Kidney (tissue), 14 donors: Measurements from ENCODE around the gene CPEB4. TPM values are rescaled to one million over a fixed set of nuclear protein-coding genes. Genes with fewer than 3 reads are reported as not detected.

Experiments used
- DNase-seq, 5 donors: peaks; one replicate each; pipeline ENCODE4 v3.0.0-alpha.2; 2013 to 2020
- FAIRE-seq: peaks from 2 replicates; lab custom pipeline; 2012; peaks lifted over from hg19 to GRCh38; lab: Jason Lieb, UNC
- H3K27ac ChIP-seq, 2 donors: one replicate each; pipeline ENCODE4 v1.7.0; 2013; ENCODE audit warnings: low read depth in 2 of 2, low read length in 2 of 2, inconsistent platforms in 1 of 2
- H3K27me3 ChIP-seq: one replicate; pipeline ENCODE4 v1.7.1; 2013; ENCODE audit warnings: low read length, inconsistent platforms; ENCODE audit not compliant: control insufficient read depth, insufficient read depth
- H3K36me3 ChIP-seq, 3 donors: one replicate each; pipeline versions ENCODE4 v1.7.0 to v1.7.1; 2013; ENCODE audit warnings: low read length in 3 of 3, control low read depth in 1 of 3, inconsistent platforms in 1 of 3; ENCODE audit not compliant: insufficient read depth in 3 of 3, control insufficient read depth in 2 of 3
- H3K4me1 ChIP-seq, 3 donors: one replicate each; pipeline versions ENCODE4 v1.7.0 to v1.7.1; 2013; ENCODE audit warnings: low read length in 3 of 3, inconsistent platforms in 1 of 3, low read depth in 1 of 3; ENCODE audit not compliant: control insufficient read depth in 2 of 3, insufficient read depth in 2 of 3
- H3K4me3 ChIP-seq, 3 donors: one replicate each; pipeline versions ENCODE4 v1.7.0 to v1.8.1; 2013; ENCODE audit warnings: low read length in 3 of 3, control low read depth in 1 of 3, inconsistent platforms in 1 of 3
- H3K9ac ChIP-seq, 3 donors: one replicate each; pipeline versions ENCODE4 v1.7.0 to v1.7.1; 2013; ENCODE audit warnings: low read length in 3 of 3, control low read depth in 1 of 3, inconsistent platforms in 1 of 3
- H3K9me3 ChIP-seq, 3 donors: one replicate each; pipeline versions ENCODE4 v1.7.0 to v1.7.1; 2013; ENCODE audit warnings: low read length in 3 of 3, control low read depth in 1 of 3, inconsistent platforms in 1 of 3; ENCODE audit not compliant: control insufficient read depth in 2 of 3, insufficient read depth in 1 of 3
- intact Hi-C: fragments of 100-400 bp; cut with DNase I; formaldehyde crosslinking; loops from one replicate; pipeline ENCODE4 v1.11.1; 2022
- polyA plus RNA-seq: library from polyadenylated mRNA; stranded (reverse); fragments of 350-450 nt; fragmentation: Illumina TruSeq; extraction: RNeasy Lipid Tissue Mini Kit (QIAGEN cat#74804); gene quantifications from one replicate; pipeline ENCODE4 v1.2.3, GENCODE V29; 2014; ENCODE audit warnings: low read depth, low replicate concordance; ENCODE audit not compliant: insufficient read depth
- total RNA-seq: library from RNA; stranded (reverse); fragmentation: NEBNext Ultra II Directional; extraction: Animal tissue kit (Norgen Biotek cat#: 25700); gene quantifications from one replicate; pipeline ENCODE4 v1.2.1, GENCODE V29; 2021
- TF ChIP-seq, protein P1 (sequence below): IDR thresholded peaks from 3 replicates; pipeline ENCODE4 v1.5.1; 2012; ENCODE audit warnings: mild to moderate bottlenecking, moderate library complexity, borderline replicate concordance; ENCODE audit not compliant: insufficient read depth; ENCODE audit errors: extremely low read depth
- donor health status: control.
- donor health status: control.
- donor health status: control.
- donor health status: control.
- donor health status: control.
- donor health status: DM: yes; HTN: yes; CAD: no.
- donor health status: Normal renal cell carcinoma (clear cell type).

CPEB4 gene
- total and polyA plus RNA-seq, 2 donors from 2014 or later = 9.5 to 73.0 TPM

DNA sequence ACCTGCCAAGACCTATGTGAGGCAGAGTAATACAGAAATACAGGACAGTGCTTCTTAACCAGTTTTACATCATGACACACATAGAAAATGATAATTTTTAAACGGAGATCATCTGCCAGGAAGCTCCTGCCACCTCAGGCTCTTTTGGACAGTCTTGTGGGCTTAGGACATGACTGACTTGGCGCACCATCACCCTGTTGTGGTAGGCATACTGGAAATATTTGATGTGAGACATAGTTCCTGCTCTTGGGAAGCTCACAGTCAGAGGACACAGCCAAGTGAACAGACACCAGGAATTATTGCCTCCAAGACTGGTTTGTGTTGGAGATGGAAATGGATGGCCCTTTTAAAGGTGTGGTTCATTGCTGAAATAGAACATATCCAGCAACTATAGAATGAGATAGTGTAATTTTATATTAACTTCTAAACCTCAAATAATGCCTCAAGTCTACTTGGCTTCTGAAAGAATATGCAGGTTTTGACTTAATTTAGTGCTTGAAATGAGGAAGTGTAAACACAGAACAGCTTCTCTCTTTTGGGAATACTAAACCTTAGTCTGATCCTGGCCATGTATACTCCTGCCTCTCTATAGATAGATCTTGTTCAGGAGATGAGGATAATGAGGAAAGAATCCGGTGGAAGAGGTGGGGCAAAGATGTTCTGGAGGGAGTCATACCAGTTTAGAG, 19.7 kb downstream of the CPEB4 start:
- Histone ChIP-seq H3K27ac (peak overlapping the region in 1 of 2 donors; percentile 56), H3K9ac (no peak overlapping the region), H3K4me3 (peak overlapping the region in 1 of 3 donors; percentile 33), H3K4me1 (peaks cover 0 to 27% (median 14%) of the 10 kb centered on the region in 3 donors), H3K36me3 (peaks cover 0 to 8% (median 5%) of the 10 kb centered on the region in 3 donors), H3K27me3 (no peaks in the 10 kb centered on the region), H3K9me3 (no peaks in the 10 kb centered on the region)
- FAIRE-seq (no peak), DNase-seq (no peak)
- TF ChIP-seq, protein P1, sequence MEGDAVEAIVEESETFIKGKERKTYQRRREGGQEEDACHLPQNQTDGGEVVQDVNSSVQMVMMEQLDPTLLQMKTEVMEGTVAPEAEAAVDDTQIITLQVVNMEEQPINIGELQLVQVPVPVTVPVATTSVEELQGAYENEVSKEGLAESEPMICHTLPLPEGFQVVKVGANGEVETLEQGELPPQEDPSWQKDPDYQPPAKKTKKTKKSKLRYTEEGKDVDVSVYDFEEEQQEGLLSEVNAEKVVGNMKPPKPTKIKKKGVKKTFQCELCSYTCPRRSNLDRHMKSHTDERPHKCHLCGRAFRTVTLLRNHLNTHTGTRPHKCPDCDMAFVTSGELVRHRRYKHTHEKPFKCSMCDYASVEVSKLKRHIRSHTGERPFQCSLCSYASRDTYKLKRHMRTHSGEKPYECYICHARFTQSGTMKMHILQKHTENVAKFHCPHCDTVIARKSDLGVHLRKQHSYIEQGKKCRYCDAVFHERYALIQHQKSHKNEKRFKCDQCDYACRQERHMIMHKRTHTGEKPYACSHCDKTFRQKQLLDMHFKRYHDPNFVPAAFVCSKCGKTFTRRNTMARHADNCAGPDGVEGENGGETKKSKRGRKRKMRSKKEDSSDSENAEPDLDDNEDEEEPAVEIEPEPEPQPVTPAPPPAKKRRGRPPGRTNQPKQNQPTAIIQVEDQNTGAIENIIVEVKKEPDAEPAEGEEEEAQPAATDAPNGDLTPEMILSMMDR = no peak
- intact Hi-C loops = no loop called here

- Histone ChIP-seq H3K4me1 (peaks cover 0 to 29% (median 12%) of the 10 kb centered on the region in 3 donors), H3K27me3 (no peaks in the 10 kb centered on the region), H3K9me3 (no peaks in the 10 kb centered on the region), H3K36me3 (peaks cover 0 to 8% (median 5%) of the 10 kb centered on the region in 3 donors), H3K4me3 (no peak overlapping the region), H3K27ac (peak overlapping the region in 1 of 2 donors; percentile 43), H3K9ac (no peak overlapping the region)
- TF ChIP-seq, protein P1 = no peak
- no peak for FAIRE-seq
- intact Hi-C loops = no loop called here
- DNase-seq = no peak
Measured at GRCh38 chr5:173909199-173909598, 21.1 kb downstream of the CPEB4 start.

GRCh38 chr5:173910215-173910614, 22.1 kb downstream of the CPEB4 start:
- intact Hi-C loops = no loop called here
- FAIRE-seq (no peak), DNase-seq (no peak)
- Histone ChIP-seq H3K36me3 (peaks cover 0 to 9% (median 5%) of the 10 kb centered on the region in 3 donors), H3K9me3 (no peaks in the 10 kb centered on the region), H3K9ac (no peak overlapping the region), H3K4me3 (no peak overlapping the region), H3K4me1 (peaks cover 0 to 29% (median 12%) of the 10 kb centered on the region in 3 donors), H3K27me3 (no peaks in the 10 kb centered on the region), H3K27ac (no peak overlapping the region)
- TF ChIP-seq, protein P1 = no peak
